ENCODE measurements around the gene CD99. TPM values are rescaled to one million over a fixed set of nuclear protein-coding genes. Genes with fewer than 3 reads are reported as not detected.

The CD99 gene
- total RNA-seq (133 TPM in 2 replicates), polyA plus RNA-seq (50.6 and 70.7 TPM in 2 replicates), polyA minus RNA-seq (65.3 and 70.9 TPM in 2 replicates)
- total RNA-seq (2013), result 114 TPM

- Histone ChIP-seq H3K9me3 (ENCODE audit: control extremely low read depth in 1 of 3, control insufficient read depth in 2 of 3, insufficient read depth in 1 of 3, low read length in 2 of 3) (no peaks in the 10 kb centered on the region), H3K27me3 (replicated peaks in 1 of 4; ENCODE audit: control extremely low read depth in 1 of 4, control insufficient read depth in 3 of 4, insufficient read depth in 4 of 4, low read length in 3 of 4) (no peaks in the 10 kb centered on the region), H4K20me1 (ENCODE audit: control insufficient read depth, insufficient read depth, low read length, poor library complexity, severe bottlenecking) (peaks cover 23% of the 10 kb centered on the region), H3K4me3 (ENCODE audit: control extremely low read depth in 1 of 5, extremely low read depth in 1 of 5, insufficient read depth in 1 of 5, low read depth in 2 of 5, low read length in 4 of 5) (peak within 1 kb of the TSS; percentile 67 to 99 (median 84)), H3K27ac (ENCODE audit: low read length in 2 of 2) (peak within 1 kb of the TSS; percentile 26 to 50), H3K9ac (ENCODE audit: low read length) (peak within 1 kb of the TSS; percentile 93), H3K4me2 (replicated peaks; ENCODE audit: low read depth, low read length, poor library complexity, severe bottlenecking) (peak within 1 kb of the TSS; percentile 97), H3K79me2 (ENCODE audit: control insufficient read depth, insufficient read depth, low read length) (peaks cover 43% of the 10 kb centered on the region), H2AFZ (ENCODE audit: insufficient read depth, low read depth, low read length, poor library complexity, severe bottlenecking) (peak within 1 kb of the TSS; percentile 80), H3K4me1 (ENCODE audit: control insufficient read depth in 2 of 2, insufficient read depth in 2 of 2, low read length in 2 of 2) (peaks cover 27 to 46% of the 10 kb centered on the region in 2 donors), H3K36me3 (replicated peaks in 1 of 2; ENCODE audit: control extremely low read depth in 1 of 2, control insufficient read depth in 1 of 2, extremely low read depth in 1 of 2, insufficient read depth in 2 of 2, low read length in 1 of 2) (no peaks in the 10 kb centered on the region)
- POLR2A ChIA-PET, result no interaction called here
- H3K4me1 Mint-ChIP-seq, result peaks cover 39% of the 10 kb centered on the region
- intact Hi-C loops (cut with micrococcal nuclease), result loop anchor here (1.0 to 5.0 kb wide), 3 partner anchors 16 to 236 kb away; partner anchors contain the start of gene ARSD
- no peaks in the 10 kb centered on the region for H3K27me3 Mint-ChIP-seq
- ATAC-seq (ENCODE audit: low read depth), result peak; percentile 92
- CTCF ChIA-PET, result no interaction called here
- peak; percentile 94 for DNase-seq
- no peaks in the 10 kb centered on the region for H3K9me3 Mint-ChIP-seq (ENCODE audit: insufficient read depth)
- peak within 1 kb of the TSS; percentile 87 for H3K4me3 Mint-ChIP-seq
- TF ChIP-seq EZH2 (IDR thresholded peaks at IDR 0.05; ENCODE audit: borderline replicate concordance, insufficient read depth, low read depth, low read length, poor library complexity, severe bottlenecking) (no peak), CTCF (IDR thresholded peaks at IDR 0.05) (no peak)
- under 1% methylated on average over 60 of the region's 73 CpGs for WGBS (ENCODE audit: insufficient coverage)
- H3K27ac Mint-ChIP-seq, result peak within 1 kb of the TSS; percentile 82
Measured at GRCh38 chrX:2690856-2691542, at the start of gene CD99. Gene CD99, plus strand, starts transcription at chrX:2691295. Its CDS starts 66 bp downstream, at chrX:2691361.

GRCh38 chrX:2642146-2642545 lies 48.9 kb upstream of the CD99 start:
- H3K9me3 Mint-ChIP-seq (ENCODE audit: insufficient read depth), result no peaks in the 10 kb centered on the region
- 100% methylated on average over 6 of the region's 8 CpGs for WGBS (ENCODE audit: insufficient coverage)
- ChIA-PET POLR2A (no interaction called here), CTCF (no interaction called here)
- H3K4me3 Mint-ChIP-seq, result no peak overlapping the region
- TF ChIP-seq EZH2 (IDR thresholded peaks at IDR 0.05; ENCODE audit: borderline replicate concordance, insufficient read depth, low read depth, low read length, poor library complexity, severe bottlenecking), result no peak
- TF ChIP-seq CTCF (IDR thresholded peaks at IDR 0.05), result no peak
- H2AFZ ChIP-seq (ENCODE audit: insufficient read depth, low read depth, low read length, poor library complexity, severe bottlenecking), result no peak overlapping the region
- no peaks in the 10 kb centered on the region for H3K9me3 ChIP-seq (ENCODE audit: control extremely low read depth in 1 of 3, control insufficient read depth in 2 of 3, insufficient read depth in 1 of 3, low read length in 2 of 3)
- no peak overlapping the region for H3K27ac Mint-ChIP-seq
- no peak overlapping the region for H3K27ac ChIP-seq (ENCODE audit: low read length in 2 of 2)
- no peaks in the 10 kb centered on the region for H3K4me1 Mint-ChIP-seq
- no peaks in the 10 kb centered on the region for H3K27me3 ChIP-seq (replicated peaks in 1 of 4; ENCODE audit: control extremely low read depth in 1 of 4, control insufficient read depth in 3 of 4, insufficient read depth in 4 of 4, low read length in 3 of 4)
- H3K36me3 ChIP-seq (replicated peaks in 1 of 2; ENCODE audit: control extremely low read depth in 1 of 2, control insufficient read depth in 1 of 2, extremely low read depth in 1 of 2, insufficient read depth in 2 of 2, low read length in 1 of 2), result peaks cover 0 to 6% of the 10 kb centered on the region in 2 experiments
- intact Hi-C loops (cut with micrococcal nuclease), result no loop called here
- no peaks in the 10 kb centered on the region for H4K20me1 ChIP-seq (ENCODE audit: control insufficient read depth, insufficient read depth, low read length, poor library complexity, severe bottlenecking)
- no peak for DNase-seq
- no peak overlapping the region for H3K9ac ChIP-seq (ENCODE audit: low read length)
- H3K27me3 Mint-ChIP-seq, result no peaks in the 10 kb centered on the region
- H3K4me3 ChIP-seq (ENCODE audit: control extremely low read depth in 1 of 5, extremely low read depth in 1 of 5, insufficient read depth in 1 of 5, low read depth in 2 of 5, low read length in 4 of 5), result no peak overlapping the region
- H3K79me2 ChIP-seq (ENCODE audit: control insufficient read depth, insufficient read depth, low read length), result no peaks in the 10 kb centered on the region
- no peak overlapping the region for H3K4me2 ChIP-seq (replicated peaks; ENCODE audit: low read depth, low read length, poor library complexity, severe bottlenecking)
- ATAC-seq (ENCODE audit: low read depth), result no peak
- H3K4me1 ChIP-seq (ENCODE audit: control insufficient read depth in 2 of 2, insufficient read depth in 2 of 2, low read length in 2 of 2), result no peaks in the 10 kb centered on the region

Measured in B cell (primary cell).